GM23338 (cell line): Measurements from ENCODE around the gene TMEM128.
"Not testable (repeated sequence)": the region's sequence is repeated elsewhere in the genome, so short reads cannot be mapped to it uniquely, and the experiment has no call there.

Experiments
- CTCF ChIP-seq, 2 experiments: fragments of 200-600 bp in 1 of 2; sonication (generic) in 1 of 2; conservative IDR thresholded peaks; 2 replicates each; pipeline versions ENCODE4 v1.5.1 to v1.6.1; 2016 to 2017; ENCODE audit warnings: antibody characterized with exemption in 2 of 2, low read depth in 2 of 2, mild to moderate bottlenecking in 2 of 2, moderate library complexity in 1 of 2
- EZH2 ChIP-seq: fragments of 200-600 bp; sonication (generic); IDR thresholded peaks from one replicate; pipeline ENCODE4 v1.8.0; 2017; ENCODE audit warnings: antibody characterized with exemption, mild to moderate bottlenecking, low read depth; ENCODE audit not compliant: unreplicated experiment
- EZH2phosphoT487 ChIP-seq: fragments of 200-600 bp; sonication (generic); IDR thresholded peaks from one replicate; pipeline ENCODE4 v1.8.1; 2018; ENCODE audit warnings: antibody characterized with exemption; ENCODE audit not compliant: unreplicated experiment
- POLR2AphosphoS5 ChIP-seq: IDR thresholded peaks from 2 replicates; pipeline ENCODE4 v1.6.1; 2016; ENCODE audit warnings: antibody characterized with exemption, low read depth
- REST ChIP-seq: IDR thresholded peaks from one replicate; pipeline ENCODE4 v1.6.1; 2018; ENCODE audit warnings: antibody characterized with exemption; ENCODE audit not compliant: unreplicated experiment
- TF ChIP-seq, protein P1 (sequence below): IDR thresholded peaks from 2 replicates; pipeline ENCODE4 v1.6.1; 2016; ENCODE audit warnings: antibody characterized with exemption

GRCh38 chr4:4257705-4258104, 9.7 kb upstream of the TMEM128 start:
- not testable (repeated sequence) for TF ChIP-seq CTCF (conservative IDR thresholded peaks at IDR 0.05; ENCODE audit: low read depth in 2 of 2); EZH2; REST; POLR2AphosphoS5; EZH2phosphoT487
- TF ChIP-seq, protein P1, sequence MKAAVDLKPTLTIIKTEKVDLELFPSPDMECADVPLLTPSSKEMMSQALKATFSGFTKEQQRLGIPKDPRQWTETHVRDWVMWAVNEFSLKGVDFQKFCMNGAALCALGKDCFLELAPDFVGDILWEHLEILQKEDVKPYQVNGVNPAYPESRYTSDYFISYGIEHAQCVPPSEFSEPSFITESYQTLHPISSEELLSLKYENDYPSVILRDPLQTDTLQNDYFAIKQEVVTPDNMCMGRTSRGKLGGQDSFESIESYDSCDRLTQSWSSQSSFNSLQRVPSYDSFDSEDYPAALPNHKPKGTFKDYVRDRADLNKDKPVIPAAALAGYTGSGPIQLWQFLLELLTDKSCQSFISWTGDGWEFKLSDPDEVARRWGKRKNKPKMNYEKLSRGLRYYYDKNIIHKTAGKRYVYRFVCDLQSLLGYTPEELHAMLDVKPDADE = not testable (repeated sequence)
